Measurements from ENCODE around the gene GAST.

DNA sequence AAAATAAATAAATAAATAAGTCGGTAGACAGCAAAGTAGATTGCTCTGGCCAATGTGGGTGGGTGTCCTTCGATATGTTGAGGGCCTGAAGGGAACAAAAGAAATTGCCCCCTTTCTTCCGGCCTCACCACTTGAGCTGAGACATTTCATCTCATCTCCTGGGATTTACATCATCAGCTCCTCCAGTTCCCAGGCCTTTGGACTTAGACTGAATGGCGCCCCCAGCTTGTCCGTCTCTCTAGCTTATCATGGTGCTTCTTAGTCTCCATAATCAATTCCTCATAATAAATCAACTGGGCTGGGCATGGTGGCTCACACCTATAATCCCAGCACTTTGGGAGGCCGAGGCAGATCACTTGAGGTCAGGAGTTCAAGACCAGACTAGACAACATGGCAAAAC is 36.1 kb downstream of the GAST start:
- TF ChIP-seq POLR2A (IDR thresholded peaks at IDR 0.05) = no peak
- TF ChIP-seq, protein P1, sequence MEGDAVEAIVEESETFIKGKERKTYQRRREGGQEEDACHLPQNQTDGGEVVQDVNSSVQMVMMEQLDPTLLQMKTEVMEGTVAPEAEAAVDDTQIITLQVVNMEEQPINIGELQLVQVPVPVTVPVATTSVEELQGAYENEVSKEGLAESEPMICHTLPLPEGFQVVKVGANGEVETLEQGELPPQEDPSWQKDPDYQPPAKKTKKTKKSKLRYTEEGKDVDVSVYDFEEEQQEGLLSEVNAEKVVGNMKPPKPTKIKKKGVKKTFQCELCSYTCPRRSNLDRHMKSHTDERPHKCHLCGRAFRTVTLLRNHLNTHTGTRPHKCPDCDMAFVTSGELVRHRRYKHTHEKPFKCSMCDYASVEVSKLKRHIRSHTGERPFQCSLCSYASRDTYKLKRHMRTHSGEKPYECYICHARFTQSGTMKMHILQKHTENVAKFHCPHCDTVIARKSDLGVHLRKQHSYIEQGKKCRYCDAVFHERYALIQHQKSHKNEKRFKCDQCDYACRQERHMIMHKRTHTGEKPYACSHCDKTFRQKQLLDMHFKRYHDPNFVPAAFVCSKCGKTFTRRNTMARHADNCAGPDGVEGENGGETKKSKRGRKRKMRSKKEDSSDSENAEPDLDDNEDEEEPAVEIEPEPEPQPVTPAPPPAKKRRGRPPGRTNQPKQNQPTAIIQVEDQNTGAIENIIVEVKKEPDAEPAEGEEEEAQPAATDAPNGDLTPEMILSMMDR (IDR thresholded peaks at IDR 0.05) = no peak
- no peak for TF ChIP-seq EP300 (IDR thresholded peaks at IDR 0.05)

All from ovary (tissue), 3 donors.